A204.1 (cell line): ENCODE results near the gene DMKN.

Source experiments
- FAIRE-seq: peaks from 2 replicates; lab custom pipeline; 2012; peaks lifted over from hg19 to GRCh38; lab: Jason Lieb, UNC

DMKN gene

GRCh38 chr19:35524181-35524837 lies 10.9 kb upstream of the DMKN start:
- no peak for FAIRE-seq

- no peak for FAIRE-seq
Measured at GRCh38 chr19:35522745-35523327, 9.4 kb upstream of the DMKN start.

- FAIRE-seq, result no peak
Measured at GRCh38 chr19:35521124-35521743, 7.8 kb upstream of the DMKN start.

GRCh38 chr19:35519291-35519690 lies 5.8 kb upstream of the DMKN start:
- no peak for FAIRE-seq

GRCh38 chr19:35518313-35518712 lies 4.9 kb upstream of the DMKN start:
- no peak for FAIRE-seq

- FAIRE-seq, result no peak
Measured at GRCh38 chr19:35517342-35517741, 3.9 kb upstream of the DMKN start.

- FAIRE-seq, result no peak
Measured at GRCh38 chr19:35516310-35516709, 2.9 kb upstream of the DMKN start.

GRCh38 chr19:35514282-35514809 lies 897 bp upstream of the DMKN start:
- no peak for FAIRE-seq

GRCh38 chr19:35512831-35513627 lies 420 bp downstream of the DMKN start:
- no peak for FAIRE-seq

GRCh38 chr19:35511337-35511736 lies 2.1 kb downstream of the DMKN start:
- no peak for FAIRE-seq

- FAIRE-seq, result no peak
Measured at GRCh38 chr19:35510626-35510964, 2.9 kb downstream of the DMKN start.

GRCh38 chr19:35509861-35510625 lies 3.4 kb downstream of the DMKN start:
- FAIRE-seq, result no peak

- no peak for FAIRE-seq
Measured at GRCh38 chr19:35509018-35509652, 4.3 kb downstream of the DMKN start.

- FAIRE-seq, result no peak
Measured at GRCh38 chr19:35508129-35508528, 5.3 kb downstream of the DMKN start.

- no peak for FAIRE-seq
Measured at GRCh38 chr19:35507561-35507960, 5.9 kb downstream of the DMKN start.

- no peak for FAIRE-seq
Measured at GRCh38 chr19:35506011-35506410, 7.4 kb downstream of the DMKN start.

GRCh38 chr19:35502751-35503150 lies 10.7 kb downstream of the DMKN start:
- no peak for FAIRE-seq

- FAIRE-seq, result no peak
Measured at GRCh38 chr19:35501684-35502083, 11.8 kb downstream of the DMKN start.

GRCh38 chr19:35500611-35501010 lies 12.8 kb downstream of the DMKN start:
- no peak for FAIRE-seq

GRCh38 chr19:35498984-35499527 lies 14.4 kb downstream of the DMKN start:
- no peak for FAIRE-seq

- no peak for FAIRE-seq
Measured at GRCh38 chr19:35498220-35498619, 15.2 kb downstream of the DMKN start.
